Measurements from ENCODE around the gene PLXDC2. TPM values are rescaled to one million over a fixed set of nuclear protein-coding genes. Genes with fewer than 3 reads are reported as not detected.

Gene PLXDC2
- total and polyA plus RNA-seq, 11 donors = 3.4 to 36.4 (median 17.1) TPM

DNA sequence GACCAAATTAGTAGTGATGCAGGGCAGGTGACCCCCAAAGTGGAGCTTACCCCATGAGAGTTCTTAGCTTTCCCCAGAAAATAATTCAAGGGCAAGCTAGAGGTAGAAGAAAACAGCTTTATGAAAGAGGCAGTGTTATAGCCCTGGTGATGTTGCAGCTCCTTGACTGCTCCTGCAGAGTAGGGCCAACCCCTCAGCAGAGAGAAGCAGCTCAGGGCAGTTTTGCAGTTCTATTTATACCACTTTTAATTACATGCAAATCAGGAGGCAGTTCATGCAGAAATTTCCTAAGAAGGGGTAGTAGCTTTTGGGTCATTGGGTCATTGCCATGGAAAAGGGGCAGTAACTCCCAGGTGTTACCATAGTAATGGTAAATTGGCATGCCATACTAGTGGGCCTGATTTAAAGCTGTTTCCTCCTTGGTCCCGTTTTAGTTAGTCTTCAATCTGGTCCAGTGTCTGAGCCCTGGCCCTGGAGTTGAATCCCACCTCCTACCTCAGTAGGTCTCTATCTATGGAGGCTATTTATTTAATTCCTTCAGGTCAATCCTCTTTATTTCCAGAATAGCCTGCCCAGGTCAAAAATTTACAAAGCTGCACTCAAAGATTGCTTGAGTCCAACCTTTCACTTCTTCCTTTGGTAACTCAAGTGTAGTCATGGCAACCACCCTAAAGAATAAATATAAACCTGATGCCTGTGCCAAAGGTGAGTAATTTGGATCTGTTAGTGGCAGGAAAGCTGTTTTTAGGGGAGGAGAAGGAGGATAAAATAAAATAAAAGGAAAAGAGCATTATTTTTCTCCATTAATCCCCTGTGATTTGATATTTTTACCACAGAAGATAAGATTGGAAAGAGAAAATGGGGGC lies 29.5 kb downstream of the PLXDC2 start:
- WGBS, 4 donors = 63 to 72% (median 67%) methylated on average over 1 of the region's 1 CpG
- no peak for DNase-seq
- H3K9me3 ChIP-seq = no peaks in the 10 kb centered on the region
- no peak overlapping the region for H3K4me3 ChIP-seq
- no peak overlapping the region for H3K27ac ChIP-seq
- intact Hi-C loops (cut with DNase I) = no loop called here
- peaks cover 0 to 30% (median 12%) of the 10 kb centered on the region in 12 donors for H3K4me1 ChIP-seq
- TF ChIP-seq, protein P1, sequence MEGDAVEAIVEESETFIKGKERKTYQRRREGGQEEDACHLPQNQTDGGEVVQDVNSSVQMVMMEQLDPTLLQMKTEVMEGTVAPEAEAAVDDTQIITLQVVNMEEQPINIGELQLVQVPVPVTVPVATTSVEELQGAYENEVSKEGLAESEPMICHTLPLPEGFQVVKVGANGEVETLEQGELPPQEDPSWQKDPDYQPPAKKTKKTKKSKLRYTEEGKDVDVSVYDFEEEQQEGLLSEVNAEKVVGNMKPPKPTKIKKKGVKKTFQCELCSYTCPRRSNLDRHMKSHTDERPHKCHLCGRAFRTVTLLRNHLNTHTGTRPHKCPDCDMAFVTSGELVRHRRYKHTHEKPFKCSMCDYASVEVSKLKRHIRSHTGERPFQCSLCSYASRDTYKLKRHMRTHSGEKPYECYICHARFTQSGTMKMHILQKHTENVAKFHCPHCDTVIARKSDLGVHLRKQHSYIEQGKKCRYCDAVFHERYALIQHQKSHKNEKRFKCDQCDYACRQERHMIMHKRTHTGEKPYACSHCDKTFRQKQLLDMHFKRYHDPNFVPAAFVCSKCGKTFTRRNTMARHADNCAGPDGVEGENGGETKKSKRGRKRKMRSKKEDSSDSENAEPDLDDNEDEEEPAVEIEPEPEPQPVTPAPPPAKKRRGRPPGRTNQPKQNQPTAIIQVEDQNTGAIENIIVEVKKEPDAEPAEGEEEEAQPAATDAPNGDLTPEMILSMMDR (IDR thresholded peaks at IDR 0.05) = no peak
- TF ChIP-seq POLR2A (IDR thresholded peaks at IDR 0.05) = no peak
- no peak for ATAC-seq
- H3K27me3 ChIP-seq = no peaks in the 10 kb centered on the region
- H3K36me3 ChIP-seq = no peaks in the 10 kb centered on the region

DNA sequence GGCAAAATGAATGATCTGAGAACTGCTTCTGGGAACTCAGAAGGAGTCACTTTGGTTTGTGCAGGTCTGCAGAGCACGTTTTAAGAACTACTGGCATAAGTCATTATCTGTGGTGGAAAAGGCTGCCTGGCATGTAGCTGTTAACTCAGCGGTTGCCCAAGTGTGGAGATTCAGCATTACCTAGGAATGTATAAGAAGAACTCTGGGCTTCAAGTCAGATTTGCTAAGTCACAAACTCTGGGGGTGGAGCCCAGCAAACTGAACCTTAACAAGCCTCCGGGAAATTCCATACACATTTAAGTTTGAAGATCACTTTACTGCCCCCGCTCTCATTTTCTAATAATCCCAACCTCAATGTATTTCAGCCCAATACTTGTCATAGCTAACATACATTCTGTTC lies 31.1 kb downstream of the PLXDC2 start:
- no peak for TF ChIP-seq POLR2A (IDR thresholded peaks at IDR 0.05)
- TF ChIP-seq, protein P1 (IDR thresholded peaks at IDR 0.05) = no peak
- Histone ChIP-seq H3K4me3 (no peak overlapping the region), H3K27me3 (no peaks in the 10 kb centered on the region), H3K27ac (no peak overlapping the region), H3K36me3 (no peaks in the 10 kb centered on the region), H3K4me1 (peaks cover 0 to 30% (median 10%) of the 10 kb centered on the region in 12 donors), H3K9me3 (no peaks in the 10 kb centered on the region)
- DNase-seq = no peak
- intact Hi-C loops (cut with DNase I) = no loop called here
- no peak for ATAC-seq
- 75 to 86% (median 81%) methylated on average over 4 of the region's 4 CpGs for WGBS, 4 donors

DNA sequence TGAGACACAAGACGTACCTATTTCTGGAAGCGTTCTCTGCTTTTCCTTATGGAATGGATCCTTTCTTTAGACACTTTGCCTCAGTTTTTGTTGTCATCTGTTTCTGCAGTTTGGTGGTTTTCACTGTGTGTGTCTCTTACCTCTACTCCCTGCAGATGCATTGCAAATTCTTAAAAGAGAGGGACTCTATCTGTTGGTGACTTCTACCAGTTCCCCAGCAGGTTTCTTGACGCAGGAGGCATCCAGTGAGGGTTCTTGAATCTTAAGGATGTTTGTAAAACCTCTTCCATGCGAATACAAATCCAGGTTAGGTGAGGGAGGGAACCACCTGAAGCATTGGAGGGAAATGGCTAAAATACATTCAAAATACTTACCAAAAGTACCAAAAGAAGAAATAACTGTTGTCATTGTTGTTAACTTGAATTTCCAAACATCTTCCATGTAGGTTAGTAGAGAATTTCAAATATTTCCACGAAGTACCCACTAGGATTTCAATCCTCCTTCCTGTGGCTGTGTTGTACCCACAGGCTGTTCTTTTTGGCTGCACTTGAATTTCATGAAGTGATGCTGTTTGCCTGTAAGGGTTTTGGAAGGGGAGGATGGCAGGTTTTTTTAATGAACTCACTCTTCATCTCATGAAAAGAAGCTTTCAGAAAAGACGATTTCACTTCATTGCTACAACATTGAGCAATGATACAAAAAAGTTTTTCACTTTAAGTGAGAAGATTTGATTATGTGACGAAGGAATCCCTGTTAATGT lies 32.2 kb downstream of the PLXDC2 start:
- WGBS, 4 donors = 82 to 88% (median 87%) methylated on average over 7 of the region's 7 CpGs

More for the DNA sequence above, 32.2 kb downstream of the PLXDC2 start:
- Histone ChIP-seq H3K36me3 (no peaks in the 10 kb centered on the region), H3K9me3 (no peaks in the 10 kb centered on the region), H3K4me1 (peaks cover 0 to 27% (median 9%) of the 10 kb centered on the region in 12 donors), H3K27ac (no peak overlapping the region), H3K27me3 (no peaks in the 10 kb centered on the region), H3K4me3 (no peak overlapping the region)
- no peak for DNase-seq
- TF ChIP-seq, protein P1 (IDR thresholded peaks at IDR 0.05) = no peak
- no peak for TF ChIP-seq POLR2A (IDR thresholded peaks at IDR 0.05)
- intact Hi-C loops (cut with DNase I) = no loop called here
- no peak for ATAC-seq

All from heart left ventricle (tissue), 16 donors.